ENCODE data around the gene MLXIP.

MLXIP gene

GRCh38 chr12:122094735-122095631 is 16.4 kb downstream of the MLXIP start (continued):
- no peak for TF ChIP-seq ZNF549 (tag by site-specific recombination; IDR thresholded peaks at IDR 0.05)
- no peak; the same call in 1 of the 2 replicates for TF ChIP-seq ZNF16 (tag by site-specific recombination; IDR thresholded peaks at IDR 0.05; ENCODE audit: low read depth)
- TF ChIP-seq BCL11A (tag by site-specific recombination; IDR thresholded peaks at IDR 0.05; ENCODE audit: low read depth), result no peak
- 0 out of 2 replicates have a peak, but pooled peaks have one; percentile 48 for TF ChIP-seq ZNF157 (tag by site-specific recombination; IDR thresholded peaks at IDR 0.05)
- peak; percentile 93 for TF ChIP-seq ZNF600 (tag by site-specific recombination; IDR thresholded peaks at IDR 0.05)
- TF ChIP-seq, protein P1, sequence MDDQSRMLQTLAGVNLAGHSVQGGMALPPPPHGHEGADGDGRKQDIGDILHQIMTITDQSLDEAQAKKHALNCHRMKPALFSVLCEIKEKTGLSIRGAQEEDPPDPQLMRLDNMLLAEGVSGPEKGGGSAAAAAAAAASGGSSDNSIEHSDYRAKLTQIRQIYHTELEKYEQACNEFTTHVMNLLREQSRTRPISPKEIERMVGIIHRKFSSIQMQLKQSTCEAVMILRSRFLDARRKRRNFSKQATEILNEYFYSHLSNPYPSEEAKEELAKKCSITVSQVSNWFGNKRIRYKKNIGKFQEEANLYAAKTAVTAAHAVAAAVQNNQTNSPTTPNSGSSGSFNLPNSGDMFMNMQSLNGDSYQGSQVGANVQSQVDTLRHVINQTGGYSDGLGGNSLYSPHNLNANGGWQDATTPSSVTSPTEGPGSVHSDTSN (CRISPR knock-in tag; IDR thresholded peaks at IDR 0.05), result no peak
- peak; percentile 61 for TF ChIP-seq ZNF580 (tag by site-specific recombination; IDR thresholded peaks at IDR 0.05)
- peak; percentile 59 for TF ChIP-seq KLF9 (tag by site-specific recombination; IDR thresholded peaks at IDR 0.05; ENCODE audit: low read depth)
- TF ChIP-seq ZNF530 (tag by site-specific recombination; IDR thresholded peaks at IDR 0.05; ENCODE audit: low read depth), result peak; percentile 29; the same call in 1 of the 2 replicates
- TF ChIP-seq HIC1 (tag by site-specific recombination; IDR thresholded peaks at IDR 0.05), result 0 out of 2 replicates have a peak, but pooled peaks have one; percentile 52
- peak; percentile 75; the same call in 1 of the 2 replicates for TF ChIP-seq ZNF473 (tag by site-specific recombination; IDR thresholded peaks at IDR 0.05)
- TF ChIP-seq, protein P2, sequence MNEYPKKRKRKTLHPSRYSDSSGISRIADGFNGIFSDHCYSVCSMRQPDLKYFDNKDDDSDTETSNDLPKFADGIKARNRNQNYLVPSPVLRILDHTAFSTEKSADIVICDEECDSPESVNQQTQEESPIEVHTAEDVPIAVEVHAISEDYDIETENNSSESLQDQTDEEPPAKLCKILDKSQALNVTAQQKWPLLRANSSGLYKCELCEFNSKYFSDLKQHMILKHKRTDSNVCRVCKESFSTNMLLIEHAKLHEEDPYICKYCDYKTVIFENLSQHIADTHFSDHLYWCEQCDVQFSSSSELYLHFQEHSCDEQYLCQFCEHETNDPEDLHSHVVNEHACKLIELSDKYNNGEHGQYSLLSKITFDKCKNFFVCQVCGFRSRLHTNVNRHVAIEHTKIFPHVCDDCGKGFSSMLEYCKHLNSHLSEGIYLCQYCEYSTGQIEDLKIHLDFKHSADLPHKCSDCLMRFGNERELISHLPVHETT (tag by site-specific recombination; IDR thresholded peaks at IDR 0.05), result peak; percentile 88
- TF ChIP-seq ZFP41 (tag by site-specific recombination; IDR thresholded peaks at IDR 0.05; ENCODE audit: borderline replicate concordance), result no peak
- peak; percentile 53 for TF ChIP-seq ZBTB17 (tag by site-specific recombination; IDR thresholded peaks at IDR 0.05)
- no peak; the same call in 1 of the 2 replicates for TF ChIP-seq WT1 (tag by site-specific recombination; IDR thresholded peaks at IDR 0.05)
- no peak for TF ChIP-seq KLF17 (tag by site-specific recombination; IDR thresholded peaks at IDR 0.05)
- TF ChIP-seq ZBTB8A (tag by site-specific recombination; IDR thresholded peaks at IDR 0.05), result no peak
- TF ChIP-seq, protein P3, sequence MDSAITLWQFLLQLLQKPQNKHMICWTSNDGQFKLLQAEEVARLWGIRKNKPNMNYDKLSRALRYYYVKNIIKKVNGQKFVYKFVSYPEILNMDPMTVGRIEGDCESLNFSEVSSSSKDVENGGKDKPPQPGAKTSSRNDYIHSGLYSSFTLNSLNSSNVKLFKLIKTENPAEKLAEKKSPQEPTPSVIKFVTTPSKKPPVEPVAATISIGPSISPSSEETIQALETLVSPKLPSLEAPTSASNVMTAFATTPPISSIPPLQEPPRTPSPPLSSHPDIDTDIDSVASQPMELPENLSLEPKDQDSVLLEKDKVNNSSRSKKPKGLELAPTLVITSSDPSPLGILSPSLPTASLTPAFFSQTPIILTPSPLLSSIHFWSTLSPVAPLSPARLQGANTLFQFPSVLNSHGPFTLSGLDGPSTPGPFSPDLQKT (IDR thresholded peaks at IDR 0.05; ENCODE audit: borderline replicate concordance, low read depth, low read length), result no peak
- peak; percentile 33; the same call in 1 of the 2 replicates for TF ChIP-seq ZNF670 (tag by site-specific recombination; IDR thresholded peaks at IDR 0.05; ENCODE audit: low read depth)
- no peak for TF ChIP-seq ZNF24 (tag by site-specific recombination; IDR thresholded peaks at IDR 0.05)
- TF ChIP-seq ZBTB7A (tag by site-specific recombination; IDR thresholded peaks at IDR 0.05; ENCODE audit: low read depth), result no peak
- TF ChIP-seq, protein P4, sequence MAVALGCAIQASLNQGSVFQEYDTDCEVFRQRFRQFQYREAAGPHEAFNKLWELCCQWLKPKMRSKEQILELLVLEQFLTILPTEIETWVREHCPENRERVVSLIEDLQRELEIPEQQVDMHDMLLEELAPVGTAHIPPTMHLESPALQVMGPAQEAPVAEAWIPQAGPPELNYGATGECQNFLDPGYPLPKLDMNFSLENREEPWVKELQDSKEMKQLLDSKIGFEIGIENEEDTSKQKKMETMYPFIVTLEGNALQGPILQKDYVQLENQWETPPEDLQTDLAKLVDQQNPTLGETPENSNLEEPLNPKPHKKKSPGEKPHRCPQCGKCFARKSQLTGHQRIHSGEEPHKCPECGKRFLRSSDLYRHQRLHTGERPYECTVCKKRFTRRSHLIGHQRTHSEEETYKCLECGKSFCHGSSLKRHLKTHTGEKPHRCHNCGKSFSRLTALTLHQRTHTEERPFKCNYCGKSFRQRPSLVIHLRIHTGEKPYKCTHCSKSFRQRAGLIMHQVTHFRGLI (tag by site-specific recombination; IDR thresholded peaks at IDR 0.05), result no peak
- 0 out of 2 replicates have a peak, but pooled peaks have one; percentile 12 for TF ChIP-seq ZNF629 (tag by site-specific recombination; IDR thresholded peaks at IDR 0.05)
- TF ChIP-seq ZNF677 (tag by site-specific recombination; IDR thresholded peaks at IDR 0.05), result no peak
- TF ChIP-seq ZNF138 (tag by site-specific recombination; IDR thresholded peaks at IDR 0.05; ENCODE audit: borderline replicate concordance), result no peak
- TF ChIP-seq KLF7 (tag by site-specific recombination; IDR thresholded peaks at IDR 0.05; ENCODE audit: borderline replicate concordance), result no peak
- TF ChIP-seq, protein P5, sequence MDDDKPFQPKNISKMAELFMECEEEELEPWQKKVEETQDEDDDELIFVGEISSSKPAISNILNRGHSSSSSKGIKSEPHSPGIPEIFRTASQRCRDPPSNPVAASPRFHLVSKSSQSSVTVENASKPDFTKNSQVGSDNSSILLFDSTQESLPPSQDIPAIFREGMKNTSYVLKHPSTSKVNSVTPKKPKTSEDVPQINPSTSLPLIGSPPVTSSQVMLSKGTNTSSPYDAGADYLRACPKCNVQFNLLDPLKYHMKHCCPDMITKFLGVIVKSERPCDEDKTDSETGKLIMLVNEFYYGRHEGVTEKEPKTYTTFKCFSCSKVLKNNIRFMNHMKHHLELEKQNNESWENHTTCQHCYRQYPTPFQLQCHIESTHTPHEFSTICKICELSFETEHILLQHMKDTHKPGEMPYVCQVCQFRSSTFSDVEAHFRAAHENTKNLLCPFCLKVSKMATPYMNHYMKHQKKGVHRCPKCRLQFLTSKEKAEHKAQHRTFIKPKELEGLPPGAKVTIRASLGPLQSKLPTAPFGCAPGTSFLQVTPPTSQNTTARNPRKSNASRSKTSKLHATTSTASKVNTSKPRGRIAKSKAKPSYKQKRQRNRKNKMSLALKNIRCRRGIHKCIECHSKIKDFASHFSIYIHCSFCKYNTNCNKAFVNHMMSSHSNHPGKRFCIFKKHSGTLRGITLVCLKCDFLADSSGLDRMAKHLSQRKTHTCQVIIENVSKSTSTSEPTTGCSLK (tag by site-specific recombination; IDR thresholded peaks at IDR 0.05), result no peak

Measured in HEK293 (cell line).